BLaER1 treated with 17β-estradiol and CSF1 and Interleukin-3, amounts not matched to agents 10 nM and 100 nM (cell line): Measurements from ENCODE around the gene GOLPH3.

Source experiments
- H3K27ac ChIP-seq, 11 experiments: shearing (Covaris generic); formaldehyde crosslinking; 2 replicates each; pipeline ENCODE4 v1.8.1; 2022
- H3K27me3 ChIP-seq, 11 experiments: shearing (Covaris generic); formaldehyde crosslinking; 2 replicates each; pipeline ENCODE4 v1.8.1; 2022
- H3K36me3 ChIP-seq, 11 experiments: shearing (Covaris generic); formaldehyde crosslinking; 2 replicates each; pipeline ENCODE4 v1.8.1; 2022
- H3K4me1 ChIP-seq, 10 experiments: shearing (Covaris generic); formaldehyde crosslinking; 2 replicates each; pipeline ENCODE4 v1.8.1; 2022
- H3K4me2 ChIP-seq, 11 experiments: shearing (Covaris generic); formaldehyde crosslinking; 2 replicates each; pipeline ENCODE4 v1.8.1; 2022
- H3K4me3 ChIP-seq, 10 experiments: shearing (Covaris generic); formaldehyde crosslinking; 2 replicates each; pipeline ENCODE4 v1.8.1; 2022
- H3K9ac ChIP-seq, 11 experiments: shearing (Covaris generic); formaldehyde crosslinking; 2 replicates each; pipeline ENCODE4 v1.8.1; 2022
- H3K9me3 ChIP-seq, 11 experiments: shearing (Covaris generic); formaldehyde crosslinking; replicated peaks in 1 of 11; 2 replicates each; pipeline ENCODE4 v1.8.1; 2022
- H4K20me1 ChIP-seq, 11 experiments: shearing (Covaris generic); formaldehyde crosslinking; 2 replicates each; pipeline ENCODE4 v1.8.1; 2022
- Cebpa-rat ChIP-seq, 11 experiments: shearing (Covaris generic); IDR thresholded peaks; 2 replicates each; pipeline ENCODE4 v1.8.1; 2022

The GOLPH3 gene

GRCh38 chr5:32094691-32095090 is 79.4 kb downstream of the GOLPH3 start:
- no peak overlapping the region for H3K4me3 ChIP-seq
- H3K4me1 ChIP-seq: peaks cover 0 to 4% (median 0%) of the 10 kb centered on the region in 10 experiments; a peak in 1 of 20 replicates
- H4K20me1 ChIP-seq: peaks cover 0 to 16% (median 0%) of the 10 kb centered on the region in 11 experiments; a peak in 2 of 22 replicates
- no peak overlapping the region for H3K9ac ChIP-seq
- peaks cover 2 to 42% (median 22%) of the 10 kb centered on the region in 11 experiments; a peak in 21 of 22 replicates for H3K36me3 ChIP-seq
- TF ChIP-seq Cebpa-rat (IDR thresholded peaks at IDR 0.05): no peak
- no peaks in the 10 kb centered on the region for H3K9me3 ChIP-seq
- H3K4me2 ChIP-seq: no peak overlapping the region
- no peak overlapping the region for H3K27ac ChIP-seq
- H3K27me3 ChIP-seq: no peaks in the 10 kb centered on the region

GRCh38 chr5:32092938-32093812 is 80.9 kb downstream of the GOLPH3 start:
- H3K27ac ChIP-seq: no peak overlapping the region
- H4K20me1 ChIP-seq: peaks cover 0 to 6% (median 0%) of the 10 kb centered on the region in 11 experiments; a peak in 1 of 22 replicates
- no peaks in the 10 kb centered on the region for H3K9me3 ChIP-seq
- no peak overlapping the region for H3K4me3 ChIP-seq
- H3K4me2 ChIP-seq: no peak overlapping the region
- no peak for TF ChIP-seq Cebpa-rat (IDR thresholded peaks at IDR 0.05)
- peaks cover 0 to 4% (median 0%) of the 10 kb centered on the region in 10 experiments; a peak in 1 of 20 replicates for H3K4me1 ChIP-seq
- no peak overlapping the region for H3K9ac ChIP-seq
- H3K36me3 ChIP-seq: peaks cover 0 to 28% (median 9%) of the 10 kb centered on the region in 11 experiments; a peak in 11 of 22 replicates
- no peaks in the 10 kb centered on the region for H3K27me3 ChIP-seq

DNA sequence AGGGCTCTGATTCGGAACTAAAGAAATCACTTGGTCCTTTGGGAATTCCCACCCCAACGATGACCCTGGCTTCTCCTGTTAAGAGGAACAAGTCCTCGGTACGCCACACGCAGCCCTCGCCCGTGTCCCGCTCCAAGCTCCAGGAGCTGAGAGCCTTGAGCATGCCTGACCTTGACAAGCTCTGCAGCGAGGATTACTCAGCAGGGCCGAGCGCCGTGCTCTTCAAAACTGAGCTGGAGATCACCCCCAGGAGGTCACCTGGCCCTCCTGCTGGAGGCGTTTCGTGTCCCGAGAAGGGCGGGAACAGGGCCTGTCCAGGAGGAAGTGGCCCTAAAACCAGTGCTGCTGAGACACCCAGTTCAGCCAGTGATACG is 83.4 kb downstream of the GOLPH3 start:
- H3K9me3 ChIP-seq: no peaks in the 10 kb centered on the region
- H3K36me3 ChIP-seq: peaks cover 0 to 7% (median 0%) of the 10 kb centered on the region in 11 experiments; a peak in 1 of 22 replicates
- H3K27ac ChIP-seq: no peak overlapping the region
- no peak for TF ChIP-seq Cebpa-rat (IDR thresholded peaks at IDR 0.05)
- H3K4me3 ChIP-seq: no peak overlapping the region
- H4K20me1 ChIP-seq: no peaks in the 10 kb centered on the region
- no peak overlapping the region for H3K9ac ChIP-seq
- no peak overlapping the region for H3K4me2 ChIP-seq
- H3K27me3 ChIP-seq: no peaks in the 10 kb centered on the region
- H3K4me1 ChIP-seq: peaks cover 0 to 4% (median 0%) of the 10 kb centered on the region in 10 experiments; a peak in 1 of 20 replicates

DNA sequence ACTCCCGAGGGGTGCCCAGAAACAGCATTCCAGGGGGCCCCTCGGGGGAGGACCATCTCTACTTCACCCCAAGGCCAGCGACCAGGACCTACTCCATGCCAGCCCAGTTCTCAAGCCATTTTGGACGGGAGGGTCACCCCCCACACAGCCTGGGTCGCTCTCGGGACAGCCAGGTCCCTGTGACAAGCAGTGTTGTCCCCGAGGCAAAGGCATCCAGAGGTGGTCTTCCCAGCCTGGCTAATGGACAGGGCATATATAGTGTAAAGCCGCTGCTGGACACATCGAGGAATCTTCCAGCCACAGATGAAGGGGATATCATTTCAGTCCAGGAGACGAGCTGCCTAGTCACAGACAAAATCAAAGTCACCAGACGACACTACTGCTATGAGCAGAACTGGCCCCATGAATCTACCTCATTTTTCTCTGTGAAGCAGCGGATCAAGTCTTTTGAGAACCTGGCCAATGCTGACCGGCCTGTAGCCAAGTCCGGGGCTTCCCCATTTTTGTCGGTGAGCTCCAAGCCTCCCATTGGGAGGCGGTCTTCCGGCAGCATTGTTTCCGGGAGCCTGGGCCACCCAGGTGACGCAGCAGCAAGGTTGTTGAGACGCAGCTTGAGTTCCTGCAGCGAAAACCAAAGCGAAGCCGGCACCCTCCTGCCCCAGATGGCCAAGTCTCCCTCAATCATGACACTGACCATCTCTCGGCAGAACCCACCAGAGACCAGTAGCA is 83.9 kb downstream of the GOLPH3 start:
- Histone ChIP-seq H3K27ac (no peak overlapping the region), H3K4me2 (no peak overlapping the region), H3K27me3 (no peaks in the 10 kb centered on the region), H3K4me3 (no peak overlapping the region), H3K4me1 (peaks cover 0 to 4% (median 0%) of the 10 kb centered on the region in 10 experiments; a peak in 1 of 20 replicates), H3K9me3 (no peaks in the 10 kb centered on the region), H4K20me1 (no peaks in the 10 kb centered on the region), H3K9ac (no peak overlapping the region), H3K36me3 (peaks cover 0 to 7% (median 0%) of the 10 kb centered on the region in 11 experiments; a peak in 1 of 22 replicates)
- TF ChIP-seq Cebpa-rat (IDR thresholded peaks at IDR 0.05): no peak

DNA sequence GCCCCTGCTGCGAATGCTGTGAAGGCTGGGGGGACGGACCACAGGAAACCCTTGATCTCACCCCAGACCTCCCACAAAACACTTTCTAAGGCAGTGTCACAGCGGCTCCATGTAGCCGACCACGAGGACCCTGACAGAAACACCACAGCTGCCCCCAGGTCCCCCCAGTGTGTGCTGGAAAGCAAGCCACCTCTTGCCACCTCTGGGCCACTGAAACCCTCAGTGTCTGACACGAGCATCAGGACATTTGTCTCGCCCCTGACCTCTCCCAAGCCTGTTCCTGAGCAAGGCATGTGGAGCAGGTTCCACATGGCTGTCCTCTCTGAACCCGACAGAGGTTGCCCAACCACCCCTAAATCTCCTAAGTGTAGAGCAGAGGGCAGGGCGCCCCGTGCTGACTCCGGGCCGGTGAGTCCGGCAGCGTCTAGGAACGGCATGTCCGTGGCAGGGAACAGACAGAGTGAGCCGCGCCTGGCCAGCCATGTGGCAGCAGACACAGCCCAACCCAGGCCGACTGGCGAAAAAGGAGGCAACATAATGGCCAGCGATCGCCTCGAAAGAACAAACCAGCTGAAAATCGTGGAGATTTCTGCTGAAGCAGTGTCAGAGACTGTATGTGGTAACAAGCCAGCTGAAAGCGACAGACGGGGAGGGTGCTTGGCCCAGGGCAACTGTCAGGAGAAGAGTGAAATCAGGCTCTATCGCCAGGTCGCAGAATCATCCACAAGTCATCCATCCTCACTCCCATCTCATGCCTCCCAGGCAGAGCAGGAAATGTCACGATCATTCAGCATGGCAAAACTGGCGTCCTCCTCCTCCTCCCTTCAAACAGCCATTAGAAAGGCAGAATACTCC is 84.7 kb downstream of the GOLPH3 start:
- Histone ChIP-seq H3K4me2 (no peak overlapping the region), H4K20me1 (no peaks in the 10 kb centered on the region), H3K27me3 (no peaks in the 10 kb centered on the region), H3K4me3 (no peak overlapping the region), H3K9me3 (no peaks in the 10 kb centered on the region), H3K9ac (no peak overlapping the region), H3K4me1 (peaks cover 0 to 4% (median 0%) of the 10 kb centered on the region in 10 experiments; a peak in 1 of 20 replicates), H3K27ac (no peak overlapping the region), H3K36me3 (peaks cover 0 to 7% (median 0%) of the 10 kb centered on the region in 11 experiments; a peak in 1 of 22 replicates)
- no peak for TF ChIP-seq Cebpa-rat (IDR thresholded peaks at IDR 0.05)

DNA sequence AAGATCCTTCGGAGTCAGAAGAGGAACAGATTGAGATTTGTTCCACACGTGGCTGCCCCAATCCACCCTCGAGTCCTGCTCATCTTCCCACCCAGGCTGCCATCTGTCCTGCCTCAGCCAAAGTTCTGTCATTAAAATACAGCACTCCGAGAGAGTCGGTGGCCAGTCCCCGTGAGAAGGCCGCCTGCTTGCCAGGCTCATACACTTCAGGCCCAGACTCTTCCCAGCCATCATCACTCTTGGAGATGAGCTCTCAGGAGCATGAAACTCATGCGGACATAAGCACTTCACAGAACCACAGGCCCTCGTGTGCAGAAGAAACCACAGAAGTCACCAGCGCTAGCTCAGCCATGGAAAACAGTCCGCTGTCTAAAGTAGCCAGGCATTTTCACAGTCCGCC is 85.9 kb downstream of the GOLPH3 start:
- Histone ChIP-seq H3K4me3 (no peak overlapping the region), H3K4me2 (no peak overlapping the region), H4K20me1 (no peaks in the 10 kb centered on the region), H3K9me3 (no peaks in the 10 kb centered on the region), H3K36me3 (peaks cover 0 to 7% (median 0%) of the 10 kb centered on the region in 11 experiments; a peak in 1 of 22 replicates), H3K9ac (no peak overlapping the region), H3K27ac (no peak overlapping the region), H3K4me1 (peaks cover 0 to 4% (median 0%) of the 10 kb centered on the region in 10 experiments; a peak in 1 of 20 replicates), H3K27me3 (no peaks in the 10 kb centered on the region)
- TF ChIP-seq Cebpa-rat (IDR thresholded peaks at IDR 0.05): no peak

DNA sequence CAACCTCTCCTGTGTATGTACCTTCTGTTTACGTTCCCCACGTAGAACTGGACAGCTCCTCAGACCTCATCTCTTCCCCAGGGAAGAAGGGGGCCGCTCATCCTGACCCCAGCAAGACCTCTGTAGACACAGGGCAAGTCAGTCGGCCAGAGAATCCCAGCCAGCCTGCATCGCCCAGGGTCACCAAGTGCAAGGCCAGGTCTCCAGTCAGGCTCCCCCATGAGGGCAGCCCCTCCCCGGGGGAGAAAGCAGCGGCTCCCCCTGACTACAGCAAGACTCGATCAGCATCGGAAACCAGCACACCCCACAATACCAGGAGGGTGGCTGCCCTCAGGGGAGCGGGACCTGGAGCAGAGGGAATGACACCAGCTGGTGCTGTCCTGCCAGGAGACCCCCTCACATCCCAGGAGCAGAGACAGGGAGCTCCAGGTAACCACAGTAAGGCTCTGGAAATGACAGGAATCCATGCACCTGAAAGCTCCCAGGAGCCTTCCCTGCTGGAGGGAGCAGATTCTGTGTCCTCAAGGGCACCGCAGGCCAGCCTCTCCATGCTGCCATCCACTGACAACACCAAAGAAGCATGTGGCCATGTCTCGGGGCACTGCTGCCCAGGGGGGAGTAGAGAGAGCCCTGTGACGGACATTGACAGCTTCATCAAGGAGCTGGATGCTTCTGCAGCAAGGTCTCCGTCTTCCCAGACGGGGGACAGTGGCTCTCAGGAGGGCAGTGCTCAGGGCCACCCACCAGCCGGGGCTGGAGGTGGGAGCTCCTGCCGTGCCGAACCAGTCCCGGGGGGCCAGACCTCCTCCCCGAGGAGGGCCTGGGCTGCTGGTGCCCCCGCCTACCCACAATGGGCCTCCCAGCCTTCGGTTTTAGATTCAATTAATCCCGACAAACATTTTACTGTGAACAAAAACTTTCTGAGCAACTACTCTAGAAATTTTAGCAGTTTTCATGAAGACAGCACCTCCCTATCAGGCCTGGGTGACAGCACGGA is 86.7 kb downstream of the GOLPH3 start:
- H3K4me1 ChIP-seq: 0 out of 20 replicates have a peak, but pooled peaks cover 0 to 4% (median 0%) of the 10 kb centered on the region in 10 experiments
- no peaks in the 10 kb centered on the region for H3K9me3 ChIP-seq
- H3K9ac ChIP-seq: no peak overlapping the region
- H3K36me3 ChIP-seq: peaks cover 0 to 7% (median 0%) of the 10 kb centered on the region in 11 experiments; a peak in 1 of 22 replicates
- H3K4me2 ChIP-seq: no peak overlapping the region
- H3K4me3 ChIP-seq: no peak overlapping the region
- H3K27ac ChIP-seq: no peak overlapping the region
- no peak for TF ChIP-seq Cebpa-rat (IDR thresholded peaks at IDR 0.05)
- no peaks in the 10 kb centered on the region for H4K20me1 ChIP-seq
- no peaks in the 10 kb centered on the region for H3K27me3 ChIP-seq
